Retinal pigment epithelial cell (primary cell): ENCODE data around the gene RBM18.
A peak's percentile ranks its signal among the peaks of the same experiment; 100 is the strongest.

Source experiments
- DNase-seq: peaks from one replicate; pipeline ENCODE4 v3.0.0-alpha.2; 2010; ENCODE audit warnings: low read depth
- H3K4me3 ChIP-seq: 2 replicates; pipeline ENCODE4 v1.5.1; 2011; ENCODE audit warnings: mild to moderate bottlenecking, low read length, control low read depth, moderate library complexity
- TF ChIP-seq, protein P1 (sequence below): conservative IDR thresholded peaks from 2 replicates; pipeline ENCODE4 v1.5.1; 2011; ENCODE audit warnings: low read depth, low read length, control low read depth, inconsistent platforms

The RBM18 gene

DNA sequence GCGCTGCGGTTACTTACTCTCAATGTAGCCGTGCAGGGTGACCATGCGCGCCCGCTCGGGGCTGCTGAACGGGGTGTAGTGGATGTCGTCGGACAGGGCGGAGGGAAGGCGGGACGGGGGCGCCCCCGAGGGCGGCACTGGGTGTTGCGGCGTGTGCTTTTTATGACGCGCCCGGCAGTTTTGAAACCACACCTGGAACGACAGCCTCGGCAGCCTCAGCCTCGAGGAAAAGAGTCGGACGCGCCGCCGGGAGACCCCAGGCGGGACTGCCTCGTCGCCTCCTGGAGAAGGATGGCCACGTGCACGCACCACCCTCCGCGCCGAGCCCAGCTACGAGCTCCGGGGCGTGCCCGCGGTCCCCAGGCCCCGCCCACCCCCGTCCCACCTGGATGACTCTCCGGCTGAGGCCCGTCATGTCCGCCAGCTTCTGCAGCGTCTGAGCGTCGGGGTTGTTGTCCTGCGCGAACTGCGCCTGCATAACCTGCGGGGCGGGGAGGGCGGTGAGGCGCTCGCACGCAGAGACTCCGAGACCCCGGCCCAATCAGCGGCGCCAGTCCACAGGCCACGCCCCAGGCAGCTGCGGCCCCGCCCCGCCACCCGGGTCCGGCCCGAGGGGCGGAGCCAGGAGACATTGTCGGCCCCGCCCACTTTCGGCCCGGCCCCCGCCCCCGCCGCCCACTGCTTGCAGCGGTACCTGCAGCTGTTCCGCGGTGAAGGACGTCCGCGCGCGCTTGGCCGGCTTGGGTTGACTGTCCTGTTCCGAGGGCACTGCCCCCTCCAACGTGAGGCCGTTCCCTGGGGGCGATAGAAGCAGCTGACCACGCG lies 50.8 kb downstream of the RBM18 start:
- peak overlapping the region; percentile 27 for H3K4me3 ChIP-seq
- no peak for DNase-seq
- TF ChIP-seq, protein P1, sequence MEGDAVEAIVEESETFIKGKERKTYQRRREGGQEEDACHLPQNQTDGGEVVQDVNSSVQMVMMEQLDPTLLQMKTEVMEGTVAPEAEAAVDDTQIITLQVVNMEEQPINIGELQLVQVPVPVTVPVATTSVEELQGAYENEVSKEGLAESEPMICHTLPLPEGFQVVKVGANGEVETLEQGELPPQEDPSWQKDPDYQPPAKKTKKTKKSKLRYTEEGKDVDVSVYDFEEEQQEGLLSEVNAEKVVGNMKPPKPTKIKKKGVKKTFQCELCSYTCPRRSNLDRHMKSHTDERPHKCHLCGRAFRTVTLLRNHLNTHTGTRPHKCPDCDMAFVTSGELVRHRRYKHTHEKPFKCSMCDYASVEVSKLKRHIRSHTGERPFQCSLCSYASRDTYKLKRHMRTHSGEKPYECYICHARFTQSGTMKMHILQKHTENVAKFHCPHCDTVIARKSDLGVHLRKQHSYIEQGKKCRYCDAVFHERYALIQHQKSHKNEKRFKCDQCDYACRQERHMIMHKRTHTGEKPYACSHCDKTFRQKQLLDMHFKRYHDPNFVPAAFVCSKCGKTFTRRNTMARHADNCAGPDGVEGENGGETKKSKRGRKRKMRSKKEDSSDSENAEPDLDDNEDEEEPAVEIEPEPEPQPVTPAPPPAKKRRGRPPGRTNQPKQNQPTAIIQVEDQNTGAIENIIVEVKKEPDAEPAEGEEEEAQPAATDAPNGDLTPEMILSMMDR: no peak

DNA sequence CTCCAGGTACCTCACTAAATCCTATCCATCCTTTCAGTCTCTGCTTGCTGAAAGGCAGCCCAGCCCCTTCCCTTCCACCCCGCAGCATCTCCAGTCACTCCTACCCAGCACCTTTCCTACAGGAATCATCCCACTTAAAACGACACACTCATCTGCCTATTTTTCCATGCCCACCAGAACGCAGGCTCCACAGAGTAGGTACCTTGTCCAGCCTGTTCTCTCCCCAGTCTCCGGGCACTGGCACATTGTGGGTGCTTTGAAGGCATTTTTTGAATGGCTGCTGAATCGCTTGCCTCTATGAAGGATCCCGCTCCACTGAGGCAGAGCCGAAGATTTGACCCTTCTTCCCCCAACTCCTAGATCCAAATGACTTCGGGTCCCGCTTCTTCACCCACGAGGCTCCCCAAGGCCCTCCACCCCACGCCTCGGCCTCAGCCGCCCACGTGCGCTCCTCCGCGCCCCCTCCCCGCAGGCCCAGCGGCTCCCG lies 51.5 kb downstream of the RBM18 start:
- TF ChIP-seq, protein P1: no peak
- H3K4me3 ChIP-seq: no peak overlapping the region
- no peak for DNase-seq

DNA sequence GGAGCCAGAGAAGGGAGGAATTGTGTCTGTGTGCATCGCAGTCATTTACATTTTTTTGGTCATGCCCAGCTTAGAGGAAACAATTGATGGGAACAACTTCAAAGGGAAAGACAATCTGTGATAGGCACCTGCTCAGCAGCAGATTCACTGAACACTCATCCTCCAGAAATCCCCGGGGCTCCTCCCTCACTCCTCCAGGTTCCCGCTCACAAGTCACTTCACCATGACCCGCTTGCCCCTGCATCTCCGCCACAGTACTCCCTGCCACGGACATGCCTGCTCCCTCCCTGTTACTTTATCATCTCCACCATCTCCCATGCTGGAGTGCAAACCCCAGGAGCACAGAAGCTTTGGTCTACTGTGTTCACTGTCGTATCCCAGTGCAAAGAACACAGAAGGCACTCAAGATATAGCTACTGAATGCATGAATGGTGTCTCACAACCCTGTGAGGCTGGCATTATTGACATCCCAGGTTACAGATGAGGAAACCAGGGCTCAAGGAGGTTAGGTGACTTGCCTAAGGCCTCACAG lies 52.1 kb downstream of the RBM18 start:
- DNase-seq: no peak
- TF ChIP-seq, protein P1: no peak
- H3K4me3 ChIP-seq: no peak overlapping the region

DNA sequence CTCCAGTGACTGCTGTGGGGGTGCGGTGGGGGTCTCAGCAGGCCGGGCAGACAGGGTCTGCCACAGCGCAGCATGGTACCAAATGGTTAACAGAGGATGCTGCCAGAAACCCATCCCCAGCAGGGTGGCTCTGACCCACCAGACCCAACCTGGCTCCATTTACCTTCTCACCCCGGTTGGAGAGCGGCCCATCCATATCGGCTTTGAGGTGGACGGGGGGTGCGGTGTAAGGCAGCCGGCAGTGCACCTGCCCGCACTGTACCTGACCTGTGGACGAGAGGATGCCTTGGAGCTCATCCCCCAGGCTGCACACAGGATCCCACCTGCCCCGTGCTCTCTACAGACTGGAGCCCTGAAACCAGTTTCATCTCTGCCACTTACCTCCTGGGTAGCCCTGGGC lies 55.2 kb downstream of the RBM18 start:
- TF ChIP-seq, protein P1: no peak

DNA sequence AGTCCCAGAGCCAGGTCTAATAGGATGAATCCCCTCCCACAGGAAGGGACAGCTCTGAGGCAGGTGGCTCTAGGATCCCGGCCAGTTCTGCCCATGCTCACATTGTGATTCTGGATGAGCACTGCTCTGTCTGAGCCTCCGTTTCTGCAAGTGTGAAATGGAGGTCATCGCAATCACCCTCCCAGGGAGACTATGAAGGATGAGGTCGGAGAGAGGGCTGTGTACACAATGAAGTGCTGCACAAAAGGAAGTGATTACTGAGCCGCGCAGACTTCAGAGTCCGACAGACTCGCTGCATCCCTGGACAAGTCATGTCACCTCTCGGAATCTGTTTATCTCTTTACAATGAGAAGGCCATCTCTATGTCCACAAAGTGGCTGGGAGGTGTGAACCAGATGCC lies 57.5 kb downstream of the RBM18 start:
- no peak for DNase-seq
- no peak overlapping the region for H3K4me3 ChIP-seq
- TF ChIP-seq, protein P1: no peak

More for the DNA sequence above, 55.2 kb downstream of the RBM18 start:
- no peak for DNase-seq
- H3K4me3 ChIP-seq: no peak overlapping the region

DNA sequence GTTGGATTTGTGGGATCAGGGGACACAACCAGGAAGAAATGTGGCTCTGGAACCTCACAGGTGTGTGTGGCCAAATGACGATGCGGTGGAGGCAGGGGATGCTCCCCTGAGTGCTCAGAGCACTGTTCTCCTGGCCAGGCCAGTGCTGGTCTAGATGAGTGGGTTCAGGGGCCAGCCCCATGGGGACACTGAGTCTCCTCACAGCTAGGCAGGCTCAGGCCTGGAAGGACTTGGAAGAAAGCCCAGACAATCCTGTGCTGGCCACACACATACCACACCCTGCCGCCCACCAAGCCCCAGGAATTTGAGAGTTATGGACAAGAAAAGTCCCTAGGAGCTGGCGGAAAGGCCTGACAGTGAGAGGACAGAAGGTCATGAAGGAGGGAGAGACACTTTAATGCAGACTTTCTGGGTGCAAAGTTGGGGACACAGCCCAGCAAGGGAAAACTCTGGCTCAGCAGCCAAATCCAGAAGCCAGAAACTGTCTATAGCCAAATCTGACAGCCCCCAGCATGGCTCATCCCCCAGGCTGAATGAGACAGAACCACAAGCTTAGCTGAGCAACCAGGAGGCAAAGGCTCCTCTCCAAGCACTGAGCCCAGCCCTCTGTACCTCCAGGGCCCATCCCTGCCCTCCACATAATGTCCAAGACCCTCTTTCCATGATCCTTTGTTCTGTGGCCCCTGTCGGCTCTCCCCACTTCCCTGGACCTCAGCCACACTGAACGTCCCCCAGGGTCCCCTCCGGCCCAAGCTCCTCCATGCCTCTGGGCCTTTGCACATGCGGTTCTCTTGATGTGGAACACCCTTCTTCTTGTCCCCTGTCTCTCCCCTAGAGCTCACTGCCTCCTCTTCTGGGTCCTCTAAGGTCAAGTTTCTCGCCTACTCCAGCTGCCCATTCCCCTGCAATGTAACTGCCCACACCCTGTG lies 58.3 kb downstream of the RBM18 start:
- DNase-seq: peak; percentile 73
- TF ChIP-seq, protein P1: no peak
- H3K4me3 ChIP-seq: no peak overlapping the region
